HG02852 (cell line): ENCODE data around the gene NHSL2.

Source experiments
- ATAC-seq: cut with Tn5 transposase; IDR thresholded peaks from one replicate; pipeline ENCODE4 v1.9.1; 2021; ENCODE audit warnings: mild to moderate bottlenecking, moderate library complexity; ENCODE audit not compliant: unreplicated experiment

NHSL2 gene

DNA sequence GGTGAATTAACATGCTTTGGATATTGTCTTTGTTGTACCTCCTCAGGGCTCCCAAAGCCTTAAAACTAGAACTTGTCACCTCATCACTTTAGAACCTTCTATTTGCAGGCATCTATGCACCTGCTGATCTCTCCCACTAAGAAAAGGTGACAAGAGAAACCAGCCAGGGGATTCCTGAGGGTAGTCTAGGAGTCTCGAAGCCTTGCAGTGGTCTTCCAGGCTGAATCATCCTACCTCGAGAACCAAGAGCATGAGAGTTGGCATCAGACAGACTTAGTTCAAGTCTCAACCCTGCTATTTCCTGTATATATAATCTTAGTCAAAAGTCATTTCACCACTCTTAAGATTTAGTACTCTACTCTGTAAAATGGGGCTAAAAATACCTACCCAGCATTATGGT lies 191.5 kb downstream of the NHSL2 start:
- ATAC-seq = no peak

DNA sequence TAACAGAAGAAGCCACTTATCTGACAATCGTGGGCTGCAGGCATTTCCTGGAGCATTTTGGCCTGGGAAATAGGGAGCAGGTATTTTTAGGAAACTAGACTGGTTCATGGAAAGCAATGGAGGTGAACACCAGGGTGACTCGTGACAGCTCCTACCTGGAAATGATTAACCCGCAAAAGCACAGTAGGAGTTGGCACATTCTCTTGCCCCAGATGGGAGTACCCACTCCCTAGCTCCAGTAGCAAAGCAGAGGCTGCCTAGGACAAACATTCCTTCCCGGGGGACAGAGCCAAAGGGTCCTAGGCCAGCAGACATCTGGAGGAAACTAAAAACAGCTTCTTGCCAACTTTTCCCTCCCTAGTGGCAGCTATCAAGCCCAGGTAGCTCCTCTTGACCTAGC lies 192.1 kb downstream of the NHSL2 start:
- ATAC-seq = no peak

GRCh38 chrX:72105436-72105835 lies 194.8 kb downstream of the NHSL2 start:
- ATAC-seq = peak; percentile 54

DNA sequence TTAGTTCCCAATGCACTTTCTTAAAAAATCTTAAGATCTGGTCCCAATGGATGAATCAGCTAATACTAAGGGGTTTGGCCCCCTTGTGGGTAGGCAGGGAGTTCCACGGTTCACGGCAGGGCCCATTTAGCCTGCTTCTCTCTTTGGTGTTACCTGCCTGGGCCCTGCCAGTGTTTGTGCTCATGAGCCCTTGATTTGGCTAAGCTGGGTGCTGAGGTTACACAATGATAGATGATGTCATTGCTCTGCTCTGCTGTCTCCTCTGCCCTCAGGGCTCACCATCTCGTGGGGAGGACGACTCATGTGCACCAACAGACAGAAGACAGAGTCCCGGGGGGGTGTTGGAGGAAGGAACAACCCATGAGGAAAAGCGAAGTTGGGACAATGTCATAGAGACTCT lies 196.7 kb downstream of the NHSL2 start:
- no peak for ATAC-seq

DNA sequence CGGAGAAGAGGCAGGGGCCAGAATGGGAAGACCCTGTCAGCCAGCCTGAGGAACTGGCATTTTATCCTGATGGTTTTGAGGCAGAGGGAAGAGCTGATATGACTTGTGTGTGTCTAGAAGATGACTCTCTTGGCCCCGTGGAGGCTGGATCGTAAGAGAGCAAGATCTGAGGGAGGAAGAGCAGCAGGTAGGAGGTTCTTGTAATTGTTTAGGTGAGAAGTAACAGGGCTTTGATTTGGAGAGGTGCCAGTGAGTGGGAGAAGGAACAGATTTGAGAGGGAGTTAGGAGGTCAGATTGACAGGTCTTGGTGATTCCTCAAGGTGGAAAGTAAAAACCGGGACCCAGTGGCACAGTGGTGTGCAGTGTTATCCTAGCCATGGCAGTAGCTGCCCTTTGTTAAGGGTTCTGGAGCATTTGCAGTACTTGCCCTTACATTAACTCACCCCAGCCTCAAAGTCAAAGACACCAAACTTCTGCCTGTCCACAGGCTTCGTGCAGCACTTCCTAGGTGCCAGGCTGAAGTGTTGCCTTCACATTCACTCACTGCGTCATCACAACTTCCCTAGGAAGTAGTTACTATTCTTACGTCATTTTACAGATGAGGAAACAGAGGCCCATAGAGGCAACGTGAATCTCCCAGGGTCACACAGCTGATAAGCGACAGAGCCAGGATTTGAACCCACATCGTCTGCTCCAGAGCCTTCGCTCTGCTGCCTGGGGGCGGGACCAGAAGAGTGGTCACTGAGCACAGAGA lies 197.4 kb downstream of the NHSL2 start:
- no peak for ATAC-seq

DNA sequence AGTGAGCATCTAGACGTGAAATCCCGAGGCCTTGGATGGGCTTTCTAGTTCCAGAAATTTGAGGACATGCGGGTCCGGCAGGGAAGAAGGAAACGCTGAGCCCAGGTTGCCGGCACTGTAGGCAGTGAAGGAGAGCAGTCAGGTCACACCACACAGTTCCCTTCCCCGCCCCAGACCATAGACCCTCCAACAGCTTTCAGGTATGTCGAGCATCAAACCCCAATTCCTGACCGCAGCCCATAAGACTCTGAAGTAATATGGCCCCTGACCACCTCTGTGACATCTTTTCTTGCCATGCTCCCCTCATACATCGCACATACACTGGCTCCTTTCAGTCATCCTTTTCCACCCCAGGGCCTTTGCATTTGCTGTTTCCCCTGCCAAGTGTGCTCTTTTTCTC lies 198.0 kb downstream of the NHSL2 start:
- ATAC-seq = no peak

DNA sequence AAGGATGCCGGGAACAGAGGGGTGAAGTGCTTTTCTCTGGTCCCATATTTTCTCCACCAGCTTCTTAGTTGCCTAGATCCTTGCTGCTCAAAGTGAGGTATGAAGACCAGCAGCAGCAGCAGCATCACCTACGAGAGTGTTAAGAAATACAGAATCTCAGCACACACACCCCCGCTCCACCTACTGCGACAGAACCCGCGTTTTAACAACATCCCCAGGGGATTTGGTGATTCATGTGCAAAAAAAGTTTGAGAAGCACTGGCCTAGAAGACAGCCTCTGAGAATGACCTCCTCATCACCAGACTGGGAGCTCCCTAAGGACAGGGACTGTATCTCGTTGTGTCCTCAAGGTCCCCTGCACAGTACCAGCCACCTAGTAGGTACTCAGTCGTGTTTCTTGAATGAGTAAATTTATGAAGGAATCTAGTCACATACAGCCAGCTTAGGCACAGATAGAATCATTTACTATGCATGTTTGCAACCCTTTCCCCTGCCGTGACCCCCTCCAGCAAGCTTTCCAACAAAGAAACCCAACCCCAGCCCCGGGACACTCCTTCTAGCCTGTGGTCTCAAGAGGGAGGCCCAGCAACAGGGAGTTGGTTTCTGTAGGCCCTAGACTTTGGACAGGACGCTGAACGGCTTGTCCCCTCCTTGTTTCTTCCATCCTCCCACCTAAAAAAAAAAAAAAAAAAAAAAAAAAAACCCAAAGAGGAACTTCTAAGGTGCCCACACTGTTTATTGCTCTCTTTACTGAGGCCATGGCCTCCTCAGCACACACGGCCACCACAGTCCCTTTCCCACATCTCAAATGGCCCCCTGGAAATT lies 199.6 kb downstream of the NHSL2 start:
- no peak for ATAC-seq

DNA sequence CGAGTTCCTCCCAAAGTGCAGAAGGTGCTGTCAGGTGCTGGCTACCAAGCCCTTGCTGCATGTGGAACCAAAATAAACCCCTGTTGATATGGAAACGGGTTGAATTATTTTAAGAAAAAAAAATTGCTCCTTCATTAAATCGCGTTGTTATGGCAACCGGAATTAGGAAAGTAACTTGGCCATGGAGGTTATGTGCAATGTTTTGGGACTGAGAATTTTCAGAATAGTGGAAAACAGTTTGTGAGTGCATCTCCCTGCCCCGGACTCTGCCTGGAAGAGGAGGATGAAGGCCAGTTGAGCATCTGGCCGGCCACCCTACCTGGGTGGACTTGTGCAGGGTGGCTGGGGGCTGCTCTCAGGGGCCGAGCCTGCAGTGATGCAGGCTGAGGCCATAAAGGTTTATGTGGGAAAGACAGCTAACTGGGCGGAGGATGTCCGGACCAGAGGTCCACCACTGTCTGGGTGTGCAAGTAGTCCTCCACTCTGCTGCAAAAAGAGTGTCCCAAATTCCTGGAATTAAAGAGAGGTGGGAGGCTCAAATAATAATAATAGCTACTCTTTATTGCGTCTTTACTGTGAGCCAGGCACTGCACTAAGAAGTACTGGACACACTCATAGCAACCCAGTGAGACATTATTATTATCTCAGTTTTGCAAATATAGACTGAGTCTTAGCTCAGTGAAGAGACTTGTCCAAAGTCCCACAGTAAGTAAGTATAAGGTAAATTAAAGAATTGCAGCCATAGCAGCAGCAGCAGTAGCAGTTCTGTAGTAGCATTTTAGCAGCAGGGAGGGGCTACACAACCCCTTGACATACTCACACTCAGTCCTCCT lies 200.4 kb downstream of the NHSL2 start:
- ATAC-seq = no peak

DNA sequence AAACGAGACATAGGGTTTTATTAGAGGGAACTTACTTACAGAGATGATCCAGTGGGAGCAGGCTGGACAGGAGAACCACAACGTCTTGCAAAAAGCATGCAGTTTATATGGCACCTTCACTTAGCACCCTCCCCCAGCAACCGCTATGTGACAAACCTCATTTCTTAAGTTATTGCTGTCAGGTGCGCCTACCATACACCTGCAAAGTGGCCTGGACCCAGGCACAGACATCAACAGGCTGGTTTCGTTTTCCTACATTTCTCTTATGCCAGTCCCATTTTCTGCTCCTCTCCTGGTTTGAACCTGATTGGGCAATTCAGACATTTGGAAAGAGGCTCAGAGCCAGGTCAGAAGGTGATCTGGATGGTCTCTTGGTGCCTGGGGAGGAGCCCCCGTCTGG lies 202.8 kb downstream of the NHSL2 start:
- ATAC-seq = no peak

DNA sequence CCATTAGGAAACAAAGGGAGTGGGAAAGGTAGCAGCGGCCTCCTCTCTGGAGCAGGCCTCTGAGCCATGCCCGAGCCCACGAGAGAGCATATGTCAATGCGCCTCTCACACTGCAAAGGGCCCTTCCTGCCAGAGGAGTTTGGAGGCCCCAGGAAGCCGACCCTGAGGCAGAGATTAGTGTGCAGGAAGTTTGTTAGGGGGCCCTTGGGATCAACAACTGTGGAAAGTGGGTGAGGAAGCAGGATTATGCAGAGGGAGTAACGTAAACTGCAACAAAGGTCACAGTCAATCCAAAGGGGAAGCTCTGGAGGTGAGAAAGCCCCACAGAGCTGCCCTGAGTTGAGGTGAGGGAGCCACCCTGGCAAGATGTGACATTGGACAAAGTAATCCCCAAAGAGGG lies 203.7 kb downstream of the NHSL2 start:
- ATAC-seq = no peak

GRCh38 chrX:72114807-72115206 lies 204.2 kb downstream of the NHSL2 start:
- no peak for ATAC-seq

DNA sequence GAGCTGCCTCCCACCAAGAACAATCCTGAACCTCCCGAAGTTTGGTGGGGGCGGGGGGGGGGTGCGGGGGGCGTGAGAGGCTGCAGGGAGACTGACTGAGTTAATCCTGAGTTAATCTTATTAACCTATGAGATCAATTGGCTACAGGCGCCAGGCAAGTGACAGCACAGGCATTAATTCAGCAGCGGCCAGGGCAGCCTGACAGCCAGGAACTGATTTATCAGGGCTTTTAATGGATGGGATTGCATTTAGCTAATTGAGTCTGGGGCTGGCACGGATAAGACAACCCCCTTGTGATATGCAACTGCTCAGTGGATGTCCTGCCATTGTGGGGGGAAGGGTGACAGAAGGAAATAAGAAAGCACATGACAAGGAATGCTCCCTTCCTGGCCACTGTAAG lies 204.7 kb downstream of the NHSL2 start:
- ATAC-seq = no peak

DNA sequence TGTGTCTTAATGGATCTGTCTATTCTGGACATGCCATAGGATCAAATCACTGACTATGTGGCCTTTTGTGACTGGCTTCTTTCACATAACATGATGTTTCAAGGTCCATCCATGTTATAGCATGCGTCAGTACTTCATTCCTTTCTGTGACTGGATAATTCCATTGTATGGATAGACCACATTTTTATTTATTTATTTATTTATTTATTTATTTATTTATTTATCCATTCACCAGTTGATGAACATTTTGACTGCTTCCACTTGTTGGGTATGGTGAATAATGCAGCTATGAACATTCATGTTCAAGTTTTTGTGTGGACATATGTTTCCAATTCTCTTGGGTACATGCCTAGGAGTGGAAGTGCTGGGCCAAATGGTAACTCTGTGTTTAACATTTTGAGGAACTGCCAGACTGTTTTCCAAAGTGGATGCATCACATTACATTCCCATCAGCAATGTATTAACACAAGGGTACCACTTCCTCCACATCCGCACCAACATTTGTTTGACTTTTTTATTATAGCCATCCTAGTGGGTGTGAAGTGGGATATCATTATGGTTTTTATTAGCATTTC lies 207.1 kb downstream of the NHSL2 start:
- ATAC-seq = no peak

DNA sequence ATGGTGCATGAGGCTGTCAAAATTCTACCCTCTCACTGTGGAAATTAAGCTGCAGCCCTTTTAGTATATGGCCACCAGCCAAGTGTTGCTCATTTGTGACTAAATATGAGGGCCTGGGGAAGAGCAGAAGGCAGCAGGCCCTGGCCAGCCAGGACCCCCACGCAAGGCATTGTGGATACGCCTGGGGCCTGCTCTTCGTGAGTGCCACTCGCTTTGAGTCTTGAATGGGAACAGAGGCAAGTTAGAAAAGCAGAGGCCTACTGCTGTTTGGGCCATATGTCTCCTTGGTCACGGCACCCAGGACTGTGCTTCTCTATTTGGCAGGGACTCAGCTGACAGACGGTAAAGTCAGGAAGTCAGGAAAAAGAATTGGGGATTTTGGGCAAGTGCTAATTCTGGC lies 210.2 kb downstream of the NHSL2 start:
- ATAC-seq = no peak

- no peak for ATAC-seq
Measured at GRCh38 chrX:72121383-72121782, 210.7 kb downstream of the NHSL2 start.

DNA sequence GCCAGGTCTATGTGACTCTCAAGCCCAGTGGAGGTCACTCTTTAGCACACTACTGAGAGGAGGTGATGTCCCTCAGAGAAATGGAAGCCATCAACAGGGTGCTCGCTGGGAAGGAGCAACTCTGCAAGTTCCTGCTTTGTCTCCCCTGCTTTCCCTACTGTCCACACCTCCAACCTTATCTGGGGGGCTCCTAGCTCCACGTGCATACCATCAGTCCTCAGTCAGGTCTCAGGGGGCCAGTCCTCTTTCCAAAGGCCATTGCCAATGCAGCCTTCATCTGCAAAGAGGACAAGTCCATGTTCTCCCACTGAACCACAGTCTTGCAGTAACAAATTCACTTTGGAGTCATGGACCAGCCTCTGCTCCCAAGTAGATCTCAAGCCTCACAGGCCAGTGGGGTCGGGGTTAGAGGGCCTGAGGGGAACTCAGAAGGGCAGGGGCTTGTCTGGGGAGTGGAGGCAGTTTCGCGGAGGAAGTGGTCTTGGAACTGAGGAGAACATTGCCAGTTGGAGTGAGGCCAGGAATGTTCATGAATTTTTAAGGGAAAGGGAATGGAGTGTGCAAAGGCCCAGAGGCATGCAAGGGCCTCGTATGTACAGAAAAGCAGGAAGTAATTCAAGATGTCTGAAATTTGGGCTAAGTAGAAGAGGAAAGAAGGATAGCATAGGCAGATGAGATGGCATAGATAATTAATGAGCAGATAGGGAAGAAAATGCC lies 212.1 kb downstream of the NHSL2 start:
- ATAC-seq = no peak

DNA sequence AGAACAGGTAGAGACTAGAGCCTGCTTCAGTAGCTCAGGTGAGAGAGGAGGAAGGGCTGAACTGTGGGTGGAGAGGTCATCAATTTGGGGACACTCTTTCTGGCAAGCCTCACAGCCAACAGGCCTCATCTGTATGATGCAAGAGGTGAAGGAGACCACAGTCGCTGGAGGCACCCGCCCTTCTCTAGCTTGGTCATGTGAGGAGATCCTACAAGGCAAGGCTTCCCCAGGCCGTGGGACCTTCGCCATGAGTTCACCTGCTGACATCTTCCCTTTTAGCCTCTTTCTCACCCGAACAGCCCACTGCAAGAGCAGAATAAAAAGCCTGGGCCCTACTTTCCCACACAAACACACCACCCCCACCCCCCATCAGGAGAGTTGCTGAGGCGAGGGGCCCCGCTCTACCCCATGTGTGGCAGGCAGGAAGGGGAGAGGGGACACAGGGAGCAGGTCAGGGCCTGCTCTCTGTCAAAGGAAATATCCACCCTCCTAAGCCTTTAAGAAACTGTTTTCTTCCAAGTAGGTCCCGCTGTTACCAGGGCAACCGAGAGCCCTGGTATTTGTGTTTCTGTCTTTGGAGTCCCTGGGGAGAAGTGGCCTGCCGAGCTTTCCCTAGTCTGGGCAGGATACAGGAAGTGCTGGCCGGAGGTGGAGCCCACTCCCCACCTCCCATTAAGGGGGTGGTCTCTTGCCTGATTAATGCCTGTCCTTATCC lies 213.0 kb downstream of the NHSL2 start:
- ATAC-seq = no peak

GRCh38 chrX:72124540-72125201 lies 214.0 kb downstream of the NHSL2 start:
- no peak for ATAC-seq

- ATAC-seq = no peak
Measured at GRCh38 chrX:72125331-72126047, 214.8 kb downstream of the NHSL2 start.
